ENCODE results near the gene NUDCD3.

GRCh38 chr7:44512736-44513135 lies 22.3 kb upstream of the NUDCD3 start:
- TF ChIP-seq CTCF (IDR thresholded peaks at IDR 0.05; ENCODE audit: low read length) (no peak), EZH2phosphoT487 (IDR thresholded peaks at IDR 0.05; ENCODE audit: low read length) (no peak), EZH2 (optimal IDR thresholded peaks at IDR 0.05; ENCODE audit: low read depth, low read length) (no peak)

Measured in MM.1S (cell line).